GM20431 (cell line): ENCODE data around the gene DUSP12.

Experiments used
- in situ Hi-C: fragments of 300-500 bp; cut with MseI, MboI; formaldehyde crosslinking; loops from one replicate; pipeline ENCODE4 v1.15.0; 2020; ENCODE audit warnings: low sequenced_read_pairs; ENCODE audit not compliant: unreplicated experiment

DUSP12 gene

DNA sequence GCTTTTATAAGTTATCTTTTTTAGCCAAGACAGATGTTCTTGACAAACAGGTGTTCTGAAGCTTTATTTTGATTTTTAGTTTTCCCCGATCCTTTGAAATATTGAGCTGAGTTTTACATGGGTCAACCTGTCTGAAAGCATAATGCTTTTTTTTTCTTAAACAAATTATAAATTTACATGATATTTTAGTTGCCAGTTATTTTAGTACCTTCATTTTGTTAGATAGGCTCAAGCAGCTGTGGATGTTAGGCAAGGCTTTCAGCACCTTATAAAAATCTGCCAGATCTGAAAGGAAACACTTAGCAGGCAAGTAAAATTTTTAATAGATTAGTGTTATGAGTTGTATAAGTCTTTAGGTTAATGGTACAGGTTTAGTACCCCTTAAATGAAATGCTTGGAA lies 50.2 kb downstream of the DUSP12 start:
- in situ Hi-C loops: loop anchor here (25.0 kb wide), 1 partner anchor 238 kb away; no protein-coding TSS in a partner anchor

DNA sequence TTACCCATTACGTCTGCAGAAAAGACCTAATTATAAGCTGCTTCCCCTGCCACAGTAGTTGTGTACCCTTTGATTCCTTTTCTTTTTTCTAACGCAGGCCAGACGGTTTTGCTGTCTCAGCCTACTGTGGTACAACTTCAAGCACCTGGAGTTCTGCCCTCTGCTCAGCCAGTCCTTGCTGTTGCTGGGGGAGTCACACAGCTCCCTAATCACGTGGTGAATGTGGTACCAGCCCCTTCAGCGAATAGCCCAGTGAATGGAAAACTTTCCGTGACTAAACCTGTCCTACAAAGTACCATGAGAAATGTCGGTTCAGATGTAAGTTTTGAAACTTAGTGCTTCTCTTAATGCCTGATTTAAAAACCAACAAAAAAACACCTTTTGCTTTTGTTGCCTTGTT lies 52.4 kb downstream of the DUSP12 start:
- in situ Hi-C loops: no loop called here

GRCh38 chr1:161803181-161803580 lies 53.6 kb downstream of the DUSP12 start:
- in situ Hi-C loops: no loop called here

DNA sequence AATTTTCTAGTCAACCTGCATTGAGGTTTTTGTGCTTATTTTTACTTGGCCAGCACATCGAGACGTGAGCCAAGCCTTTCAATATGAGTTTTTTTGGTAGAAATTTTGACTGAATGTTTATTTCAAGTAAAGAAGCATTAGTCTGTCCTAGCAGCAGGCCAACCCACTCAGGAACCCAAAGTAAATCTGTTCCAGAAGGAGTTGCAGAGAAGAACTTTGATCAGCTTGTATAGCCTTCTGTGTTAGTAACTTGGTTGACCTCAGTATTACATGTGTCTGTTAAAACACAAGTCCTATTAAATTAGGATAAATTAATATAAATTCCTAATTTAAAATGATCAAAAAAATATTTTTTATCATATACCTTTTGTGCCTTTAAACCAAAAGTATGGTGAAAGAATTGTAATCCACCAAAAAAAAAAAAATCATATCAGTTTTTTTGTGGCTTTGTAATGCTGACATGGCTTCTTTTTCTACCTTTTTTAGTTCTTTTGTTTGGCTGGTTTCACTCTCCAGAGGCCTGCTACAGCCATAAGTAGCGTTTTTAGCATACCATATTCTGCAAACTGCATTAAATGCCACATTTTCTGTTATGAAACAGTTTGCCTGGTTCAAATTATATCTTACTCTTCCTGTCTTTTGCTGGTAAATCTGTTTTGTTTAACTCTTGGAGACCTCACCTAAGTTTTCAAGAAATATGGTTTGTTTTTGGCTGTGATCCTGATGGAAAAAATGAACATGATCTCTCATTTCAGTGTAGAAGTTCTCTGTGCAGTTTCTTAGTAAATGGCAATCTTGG lies 56.0 kb downstream of the DUSP12 start:
- in situ Hi-C loops: no loop called here
